IPS DF 19.7 (cell line): ENCODE data around the gene OS9.

Source experiments
- DNase-seq: peaks from one replicate; pipeline ENCODE4 v3.0.0-alpha.2; 2013; ENCODE audit warnings: low read depth, low spot score

OS9 gene

DNA sequence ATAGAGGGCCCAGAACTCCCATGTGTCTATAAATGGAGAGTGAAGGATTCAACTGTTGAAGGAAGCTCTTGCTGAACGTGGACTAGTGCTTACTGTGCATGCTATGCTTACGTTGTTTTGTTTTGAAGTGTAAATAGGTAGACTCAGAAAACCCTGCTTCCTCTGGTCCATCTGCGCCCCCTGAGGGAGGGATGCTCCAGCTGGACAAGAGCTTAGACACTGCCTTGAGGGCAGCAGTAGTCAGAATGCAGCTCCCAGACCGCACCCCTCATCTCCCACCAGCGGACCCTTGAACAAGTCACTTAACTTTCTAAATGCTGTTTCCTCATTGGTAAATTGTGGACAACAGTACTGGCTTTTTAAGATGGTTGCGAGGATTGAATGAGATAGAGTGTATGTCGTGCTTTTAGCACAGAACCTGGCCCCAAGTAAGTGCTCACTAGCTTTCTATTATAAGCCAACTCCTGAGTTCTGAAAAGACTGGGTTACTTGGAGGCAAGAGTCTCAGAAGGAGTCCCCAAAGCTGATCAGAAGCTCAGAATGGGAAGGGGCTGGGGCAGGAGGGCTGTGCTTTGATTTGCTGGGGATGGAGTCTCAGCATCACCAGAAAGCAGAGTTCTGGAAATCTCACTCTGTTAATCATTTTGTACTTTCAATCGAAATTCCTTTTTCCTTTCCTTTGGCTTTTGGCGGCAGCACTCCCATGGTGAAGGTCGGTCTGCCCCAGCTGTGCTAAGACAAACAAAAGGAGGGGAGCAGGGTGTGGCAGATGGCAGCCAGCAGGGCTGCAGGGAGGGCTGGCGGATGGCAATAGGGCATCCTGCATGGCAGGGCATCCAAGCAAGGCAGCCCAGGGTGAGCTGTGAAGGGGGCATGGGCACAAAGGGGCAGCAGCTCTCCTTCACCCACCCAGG lies 29.0 kb downstream of the OS9 start:
- no peak for DNase-seq

GRCh38 chr12:57723630-57723962 lies 29.7 kb downstream of the OS9 start:
- no peak for DNase-seq

GRCh38 chr12:57724003-57724935 lies 30.3 kb downstream of the OS9 start:
- no peak for DNase-seq

- DNase-seq = no peak
Measured at GRCh38 chr12:57724936-57725740, 31.2 kb downstream of the OS9 start.

- no peak for DNase-seq
Measured at GRCh38 chr12:57725851-57726150, 31.9 kb downstream of the OS9 start.

DNA sequence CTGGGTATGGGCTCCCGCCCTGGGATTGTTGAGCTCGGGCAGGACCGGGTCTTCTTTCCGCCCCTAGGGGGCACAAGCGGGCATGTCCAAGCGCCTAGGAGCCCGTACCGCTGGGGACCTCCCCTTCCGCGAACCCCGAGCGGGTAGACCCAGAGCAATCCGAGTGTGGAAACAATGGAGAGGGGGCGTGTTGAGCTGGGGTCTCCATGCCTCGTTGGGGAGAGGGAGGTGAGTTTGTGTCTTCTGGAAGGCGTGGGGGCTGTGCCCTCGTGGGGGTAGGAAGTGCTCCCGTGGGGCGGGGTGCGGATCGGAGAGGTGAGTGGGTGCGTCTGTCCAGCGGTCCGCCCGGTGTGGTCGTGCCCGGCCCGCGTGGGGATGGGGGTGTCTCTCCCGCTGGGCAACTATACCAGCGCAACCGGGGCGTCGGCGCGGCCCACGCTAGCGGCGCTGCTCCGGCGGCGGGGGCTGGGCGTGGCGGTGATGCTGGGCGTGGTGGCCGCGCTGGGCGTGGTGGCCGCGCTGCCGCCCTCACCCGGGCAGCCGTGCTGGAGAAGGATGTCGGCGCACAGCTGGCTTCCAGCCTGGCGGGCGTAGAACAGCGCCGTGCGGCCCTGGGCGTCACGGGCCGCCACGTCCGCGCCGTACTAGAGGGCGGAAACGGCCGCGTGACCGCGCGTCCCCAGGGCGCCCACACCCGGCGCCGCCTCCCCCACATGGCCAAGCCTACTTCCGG lies 32.4 kb downstream of the OS9 start:
- peak; percentile 70 for DNase-seq

- no peak for DNase-seq
Measured at GRCh38 chr12:57726884-57727757, 33.2 kb downstream of the OS9 start.

- DNase-seq = peak; percentile 59
Measured at GRCh38 chr12:57727758-57728395, 33.9 kb downstream of the OS9 start.

DNA sequence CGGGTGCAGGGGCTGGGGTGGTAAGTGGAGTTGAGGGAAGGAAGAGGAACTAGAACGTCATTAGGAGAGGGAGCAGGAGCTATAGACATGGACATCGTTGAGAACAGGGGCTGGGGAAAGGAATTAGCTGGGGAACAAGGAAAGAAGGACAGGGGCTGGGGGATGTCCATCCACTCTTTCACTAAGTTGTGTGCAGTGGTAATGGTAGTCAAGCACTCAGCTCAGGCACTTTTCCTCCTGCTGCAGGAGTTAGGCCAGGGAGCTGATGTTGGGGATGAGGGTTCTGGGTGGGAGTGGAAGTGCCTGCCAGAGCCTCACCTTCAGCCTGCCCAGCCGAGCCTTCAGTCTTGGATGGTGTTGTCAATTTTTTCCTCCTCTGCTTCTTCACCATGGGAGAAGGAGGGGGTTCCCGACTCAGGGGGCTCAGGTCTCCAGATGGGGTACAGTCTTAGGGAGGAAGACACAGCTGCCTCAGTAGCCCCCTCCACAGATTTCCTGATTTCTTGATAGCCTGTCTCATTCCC lies 35.5 kb downstream of the OS9 start:
- no peak for DNase-seq

DNA sequence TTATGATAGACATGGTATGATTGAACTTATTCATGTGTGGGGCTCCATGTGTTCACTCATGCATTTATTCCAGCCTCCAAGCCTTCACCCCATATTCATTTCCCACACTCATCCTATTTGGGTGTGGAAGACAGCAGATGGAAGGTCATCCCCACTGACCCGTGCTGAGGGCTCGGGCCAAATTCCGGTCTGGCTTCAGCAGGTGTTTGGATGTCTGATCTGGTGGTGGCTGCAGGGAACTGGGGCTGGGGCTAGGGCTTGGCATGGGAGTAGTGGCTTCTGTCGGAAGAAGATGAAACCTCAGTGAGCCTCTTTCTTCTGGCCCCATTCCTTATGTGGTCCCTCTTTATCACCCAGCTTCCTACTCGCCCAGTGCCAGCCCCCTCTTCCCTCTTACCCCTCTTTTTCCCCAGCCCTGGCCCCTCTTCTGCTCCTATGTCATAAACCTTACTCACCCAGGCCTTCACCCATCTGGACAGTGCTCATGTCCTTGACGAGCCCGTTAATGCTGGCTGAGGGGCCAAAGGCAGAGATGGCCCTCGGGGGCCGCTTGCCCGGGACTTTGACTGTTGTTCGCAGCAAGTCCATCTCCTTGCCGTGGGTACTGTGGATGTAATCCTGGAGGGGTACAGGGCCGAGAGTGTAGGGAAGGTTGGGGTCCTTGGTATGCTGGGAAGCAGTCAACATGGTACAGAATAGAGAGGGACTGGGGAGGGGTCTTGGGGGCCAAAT lies 36.6 kb downstream of the OS9 start:
- no peak for DNase-seq

- DNase-seq = no peak
Measured at GRCh38 chr12:57731411-57732080, 37.6 kb downstream of the OS9 start.

DNA sequence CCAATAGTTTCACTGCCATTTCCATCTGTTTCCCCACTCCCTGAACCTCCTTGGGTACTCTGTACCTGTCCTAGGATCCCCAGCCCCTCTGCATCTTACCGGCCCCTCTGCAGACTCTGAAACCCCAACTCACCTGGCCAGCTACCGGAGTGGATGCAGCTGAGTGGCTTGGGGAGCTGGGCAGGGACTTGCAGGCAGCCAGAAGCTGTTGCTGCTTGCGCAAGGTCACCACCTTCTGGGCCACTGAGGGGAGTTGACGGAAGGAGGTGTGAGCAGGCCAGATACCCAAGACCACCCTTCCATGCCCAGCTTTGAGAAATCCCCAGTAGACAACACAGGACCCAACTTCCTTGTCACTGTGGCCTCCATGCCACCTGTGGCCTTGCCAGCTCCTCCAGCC lies 38.3 kb downstream of the OS9 start:
- DNase-seq = no peak

- no peak for DNase-seq
Measured at GRCh38 chr12:57732726-57733593, 39.0 kb downstream of the OS9 start.

DNA sequence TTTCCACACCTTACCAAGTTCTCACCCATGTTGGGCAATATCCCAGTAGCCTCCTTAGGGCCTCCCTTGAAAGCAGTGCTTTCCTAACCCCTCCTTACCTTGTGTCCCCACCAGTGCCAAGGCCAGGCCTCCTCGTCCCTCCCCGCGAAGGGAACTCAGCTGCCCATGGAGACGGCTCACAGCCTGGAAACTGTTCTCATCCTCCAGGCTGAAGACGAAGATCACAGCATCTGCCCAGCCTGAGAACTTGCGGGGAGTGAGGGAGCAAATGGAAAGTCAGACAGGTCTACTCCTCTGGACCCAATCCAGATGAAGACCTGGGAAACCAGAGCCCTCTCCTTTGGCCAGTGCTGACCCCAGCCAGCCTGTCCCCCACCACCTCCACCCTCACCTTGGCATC lies 40.0 kb downstream of the OS9 start:
- no peak for DNase-seq

DNA sequence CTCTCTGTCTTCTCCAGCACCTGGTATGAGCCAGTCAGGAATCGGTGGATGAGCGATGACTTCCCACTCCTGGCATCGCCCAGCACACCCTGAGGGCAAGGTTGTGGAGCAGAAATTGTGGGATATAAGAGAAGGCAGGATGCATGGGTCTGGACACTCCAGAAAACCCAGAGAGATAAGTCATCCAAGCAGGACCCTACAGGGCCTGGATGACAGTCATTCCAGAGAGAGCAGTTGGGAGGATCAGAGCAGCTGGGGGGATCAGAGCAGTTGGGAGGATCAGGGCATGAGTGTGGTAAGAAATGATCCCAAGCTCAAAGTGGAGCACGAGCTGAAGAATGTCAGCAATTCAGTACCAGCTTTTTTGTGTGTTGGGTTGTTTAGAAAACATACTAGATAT lies 40.7 kb downstream of the OS9 start:
- no peak for DNase-seq

- DNase-seq = no peak
Measured at GRCh38 chr12:57735198-57735855, 41.4 kb downstream of the OS9 start.
